Effector CD4-positive, alpha-beta T cell (primary cell): ENCODE results near the gene RND2. TPM values are rescaled to one million over a fixed set of nuclear protein-coding genes. Genes with fewer than 3 reads are reported as not detected.
"Not testable (repeated sequence)": the region's sequence is repeated elsewhere in the genome, so short reads cannot be mapped to it uniquely, and the experiment has no call there.

Source experiments
- DNase-seq: peaks from one replicate; pipeline ENCODE4 v3.0.0-alpha.2; 2020
- total RNA-seq: gene quantifications from one replicate; lab custom pipeline; 2026; lab: John Stamatoyannopoulos, UW

The RND2 gene
- not detected for total RNA-seq

DNA sequence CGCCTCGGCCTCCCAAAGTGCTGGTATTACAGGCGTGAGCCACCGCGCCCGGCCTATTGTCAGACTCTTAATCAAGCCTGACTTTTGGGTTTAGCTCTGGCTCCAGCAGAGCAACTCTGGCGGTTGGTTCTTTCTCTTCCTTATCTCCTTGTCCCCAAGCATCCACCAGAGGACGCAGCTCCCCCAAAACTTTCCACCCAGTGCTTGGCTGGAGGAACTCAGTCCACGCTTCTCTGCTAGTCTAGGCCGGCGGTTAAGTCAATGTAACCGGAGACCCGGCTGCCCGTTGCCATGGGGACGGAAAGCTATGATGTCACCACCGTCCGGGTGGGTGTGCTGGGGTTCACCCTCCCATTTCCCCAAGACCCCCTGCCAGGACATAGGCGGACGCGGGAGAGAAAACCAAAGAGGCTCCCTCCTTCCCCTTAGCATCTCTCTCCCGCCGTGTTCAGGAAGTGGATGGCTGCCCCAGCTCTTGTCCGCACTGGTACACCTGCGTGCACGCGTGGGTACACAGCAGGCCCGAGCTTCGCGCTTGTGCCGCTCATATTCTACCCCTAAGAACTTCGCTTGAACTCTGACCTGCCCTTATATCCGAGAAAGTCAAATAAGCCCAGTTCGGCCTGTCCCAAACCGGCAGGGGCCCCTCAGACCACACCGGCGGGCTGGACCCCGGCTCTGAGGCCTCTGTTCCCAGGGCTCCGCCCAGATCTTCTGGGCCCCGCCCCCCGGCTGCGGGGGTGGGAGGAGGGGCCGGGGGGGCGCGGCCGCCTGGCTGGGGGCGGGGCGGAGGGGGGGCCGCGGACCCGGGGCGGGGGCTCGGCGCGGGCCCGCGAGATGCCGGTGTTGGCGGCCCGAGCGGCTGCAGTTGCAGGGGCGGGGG is at the start of gene RND2:
Gene RND2, plus strand, starts transcription at position 825 of the 883 bp plus-strand sequence. CDS start 117 bp downstream, outside the sequence.
- DNase-seq, result peak; percentile 74

DNA sequence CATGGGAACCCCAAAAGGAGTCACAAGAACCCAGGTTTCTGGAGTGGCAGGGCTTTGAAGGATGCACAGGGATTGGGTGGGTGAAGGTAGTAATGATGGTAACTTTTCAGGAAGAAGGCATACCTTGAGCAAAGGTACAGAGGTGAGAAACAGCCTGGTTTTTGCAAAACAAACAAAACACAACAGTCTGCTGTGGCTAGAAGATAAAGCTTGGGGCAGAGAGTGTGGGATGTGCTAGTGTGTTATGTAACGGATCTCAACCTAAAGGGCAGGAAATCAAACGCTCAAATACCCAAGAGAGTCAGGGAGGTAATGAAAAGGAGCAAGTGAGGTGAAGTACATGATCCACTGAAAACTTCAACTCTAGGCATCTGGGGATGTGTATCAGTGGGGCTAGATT is 49.8 kb upstream of the RND2 start:
- no peak for DNase-seq

DNA sequence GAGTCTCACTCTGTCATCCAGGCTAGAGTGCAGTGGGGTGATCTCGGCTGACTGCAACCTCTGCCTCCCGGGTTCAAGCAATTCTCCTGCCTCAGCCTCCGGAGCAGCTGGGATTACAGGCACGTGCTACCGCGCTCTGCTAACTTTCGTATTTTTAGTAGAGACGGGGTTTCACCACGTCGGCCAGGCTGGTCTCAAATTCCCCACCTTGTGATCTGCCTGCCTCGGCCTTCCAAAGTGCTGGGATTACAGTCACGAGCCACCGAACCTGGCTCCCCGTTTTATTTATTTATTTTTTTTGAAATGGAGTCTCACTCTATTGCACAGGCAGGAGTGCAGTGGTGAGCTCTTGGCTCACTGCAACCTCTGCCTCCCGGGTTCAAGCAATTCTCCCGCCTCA is 49.3 kb upstream of the RND2 start:
- DNase-seq, result not testable (repeated sequence)

DNA sequence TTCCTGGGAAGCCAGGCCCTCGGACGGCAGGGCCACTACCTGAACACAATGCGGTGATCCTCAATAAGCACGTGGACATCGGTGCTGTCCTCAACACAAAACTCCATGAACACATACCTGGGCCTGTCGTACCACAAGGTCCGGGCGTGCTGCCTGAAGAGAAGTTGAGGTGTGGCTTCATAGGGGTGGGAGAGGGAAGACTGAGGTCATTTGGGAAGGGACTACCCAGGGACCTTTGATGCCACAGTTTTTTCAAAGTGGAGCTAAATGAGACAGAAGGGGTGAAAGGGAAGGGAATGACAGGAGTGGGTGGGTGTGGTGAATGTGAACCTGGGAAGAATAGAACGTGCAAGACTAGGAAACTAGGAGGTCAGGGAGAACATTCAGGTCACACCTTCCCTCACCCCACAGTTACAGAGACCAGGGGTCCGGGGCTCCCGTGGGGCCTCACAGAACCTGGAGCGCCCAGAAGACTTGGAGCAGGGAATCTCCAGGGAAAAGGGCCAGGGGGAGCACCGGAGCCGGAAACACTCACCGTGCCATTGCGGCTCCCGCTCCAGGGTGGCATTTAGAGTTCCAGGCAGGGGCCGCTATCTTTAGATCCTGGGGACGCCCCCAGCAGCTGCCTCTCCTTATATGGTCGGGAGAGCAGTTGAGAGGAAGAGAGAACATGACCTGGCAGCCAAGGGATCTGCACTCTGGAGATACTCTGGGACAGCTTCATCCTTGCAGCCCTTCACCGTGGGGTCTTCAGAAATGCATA is 45.3 kb upstream of the RND2 start, which contains the start of gene PTGES3L:
Gene PTGES3L, minus strand, starts transcription at position 570 of the 763 bp plus-strand sequence. Its CDS starts 27 bp downstream, at position 543.
- DNase-seq, result peak; percentile 3

DNA sequence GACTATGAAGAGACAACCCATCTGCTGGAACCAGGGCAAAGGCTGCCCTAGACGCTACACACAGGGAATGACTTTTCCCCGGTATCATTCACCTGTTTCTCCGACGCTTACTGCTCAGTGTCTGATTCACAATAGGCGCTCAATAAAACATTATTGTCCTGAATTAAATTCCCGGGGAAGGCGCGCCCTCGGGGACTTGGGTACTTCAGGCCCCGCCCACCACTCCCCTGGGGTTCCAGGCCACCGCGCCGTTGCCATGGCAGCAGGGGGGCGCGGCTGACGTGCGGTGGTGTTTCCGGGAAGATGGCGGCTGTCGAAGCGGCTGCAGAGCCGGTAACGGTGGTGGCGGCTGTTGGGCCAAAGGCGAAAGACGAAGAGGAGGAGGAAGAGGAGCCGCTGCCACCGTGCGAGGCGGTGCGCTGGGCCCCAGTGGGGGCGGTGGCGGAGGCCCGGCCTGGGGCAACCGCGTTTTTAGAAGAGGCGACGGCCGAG is 44.7 kb upstream of the RND2 start, which contains the start of gene RUNDC1:
Gene RUNDC1, plus strand, starts transcription at position 292 of the 492 bp plus-strand sequence. Its CDS starts 12 bp downstream, at position 304.
- peak; percentile 86 for DNase-seq

GRCh38 chr17:42980766-42981397 is 44.1 kb upstream of the RND2 start:
- peak; percentile 39 for DNase-seq

- no peak for DNase-seq
Observed at GRCh38 chr17:42982266-42982665, 42.8 kb upstream of the RND2 start.

GRCh38 chr17:42985225-42985624 is 39.8 kb upstream of the RND2 start:
- DNase-seq, result no peak

DNA sequence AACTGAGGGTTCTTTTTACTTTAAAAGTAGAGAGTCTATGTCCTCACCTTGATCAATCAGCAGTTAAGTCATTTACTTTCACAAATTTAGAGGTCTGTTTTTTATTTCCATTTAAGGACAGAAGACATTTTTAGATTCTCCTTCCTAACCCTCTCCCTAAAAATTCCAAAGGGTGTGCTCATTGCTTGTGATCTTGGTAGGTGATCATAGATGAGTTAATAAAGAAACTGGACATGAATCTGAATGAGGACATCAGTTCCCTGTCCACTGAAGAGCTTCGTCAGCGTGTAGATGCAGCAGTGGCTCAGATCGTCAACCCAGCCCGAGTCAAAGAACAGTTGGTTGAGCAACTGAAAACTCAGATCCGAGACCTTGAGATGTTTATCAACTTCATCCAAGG is 35.9 kb upstream of the RND2 start:
- no peak for DNase-seq

DNA sequence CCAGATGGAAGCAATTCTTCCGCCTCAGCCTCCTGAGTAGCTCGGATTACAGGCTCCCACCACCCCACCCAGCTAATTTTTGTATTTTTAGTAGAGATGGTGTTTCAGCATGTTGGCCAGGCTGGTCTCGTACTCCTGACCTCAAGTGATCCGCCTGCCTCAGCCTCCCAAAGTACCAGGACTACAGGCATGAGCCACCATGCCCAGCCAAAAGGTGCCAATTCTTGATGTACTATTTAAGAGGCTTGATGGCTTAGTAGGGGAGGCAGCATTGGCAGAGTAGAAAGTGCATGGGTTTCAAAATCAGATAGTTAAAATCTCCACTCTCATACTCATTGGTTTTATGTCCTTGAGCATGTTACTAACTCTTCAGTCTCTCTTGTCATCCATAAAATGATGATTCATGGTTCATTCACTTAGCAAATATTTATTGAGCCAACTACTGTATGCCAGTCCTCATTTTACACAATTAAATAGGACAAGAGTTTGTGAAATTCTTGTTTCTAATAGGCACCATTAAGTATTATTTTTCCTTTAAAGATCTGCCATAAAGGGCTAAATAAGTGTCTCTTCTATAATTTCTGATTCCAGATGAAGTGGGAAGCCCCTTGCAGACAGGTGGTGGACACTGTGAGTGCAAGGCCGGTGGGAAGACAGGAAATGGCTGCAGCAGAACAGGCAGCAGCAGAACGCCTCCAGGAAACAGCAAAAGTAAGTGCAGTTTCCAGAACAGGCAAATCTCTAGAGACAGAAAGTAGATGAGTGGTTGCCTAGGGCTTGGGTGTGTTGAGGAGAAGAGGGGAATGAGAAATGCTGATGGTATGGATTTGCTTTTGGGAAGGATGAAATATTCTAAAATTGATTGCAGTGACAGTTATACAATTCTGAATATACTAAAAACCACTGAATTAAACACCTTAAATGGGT is 35.0 kb upstream of the RND2 start:
- DNase-seq, result no peak

GRCh38 chr17:42991471-42991870 is 33.6 kb upstream of the RND2 start:
- DNase-seq, result no peak

DNA sequence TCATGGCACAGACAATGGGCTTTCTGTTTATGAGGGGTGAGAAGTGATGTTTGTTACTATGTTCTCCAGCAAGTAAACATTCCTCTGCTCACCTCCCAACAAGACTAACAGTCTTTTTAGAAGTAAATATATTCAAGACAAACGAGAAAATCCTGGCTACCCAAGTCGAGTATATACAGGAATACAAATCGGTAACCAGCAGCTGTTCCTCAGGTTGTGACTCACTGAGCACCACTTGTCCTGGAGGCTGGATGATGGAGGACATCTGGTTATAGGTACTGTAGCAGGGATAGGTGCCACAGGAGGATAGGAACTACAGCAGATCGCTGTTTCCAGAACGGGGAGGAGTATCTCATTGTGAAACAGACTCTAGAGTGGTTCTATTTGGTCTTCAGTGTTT is 32.2 kb upstream of the RND2 start:
- no peak for DNase-seq

- not testable (repeated sequence) for DNase-seq
Observed at GRCh38 chr17:42993913-42994312, 31.1 kb upstream of the RND2 start.

DNA sequence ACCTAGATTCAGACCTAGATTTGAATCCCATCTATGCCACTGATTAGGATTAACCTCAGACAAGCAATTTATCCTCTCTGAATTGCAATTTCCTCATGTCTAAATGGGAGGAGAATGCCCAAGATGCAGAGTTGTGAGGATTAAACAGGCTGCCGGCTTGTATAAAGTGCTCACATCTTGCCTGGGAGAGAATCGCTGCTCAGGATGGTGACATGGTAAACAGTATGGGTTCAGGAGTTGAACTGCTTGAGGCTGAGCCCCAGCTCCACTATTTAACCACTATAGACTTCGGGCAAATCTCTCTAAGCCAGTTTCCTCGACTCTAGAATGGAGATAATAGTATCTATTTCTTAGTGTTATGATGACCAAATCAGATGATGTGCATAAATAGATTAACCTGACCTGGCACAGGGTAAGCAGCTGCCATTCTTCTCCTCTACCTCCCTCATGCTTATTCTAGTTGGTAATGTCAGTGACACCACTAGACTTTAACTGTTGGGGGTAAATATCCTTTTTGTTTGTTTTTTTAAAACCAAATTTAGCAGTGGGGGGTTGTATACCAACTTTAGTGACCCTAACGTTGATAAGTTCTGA is 27.5 kb upstream of the RND2 start:
- no peak for DNase-seq

GRCh38 chr17:42997984-42998938 is 26.8 kb upstream of the RND2 start, which contains the start of gene RPL27:
Gene RPL27 (plus strand): TSS chr17:42998419. CDS start chr17:42998751, 332 bp downstream.
- peak; percentile 95 for DNase-seq

- DNase-seq, result no peak
Observed at GRCh38 chr17:42999003-42999525, 26.0 kb upstream of the RND2 start.

- DNase-seq, result not testable (repeated sequence)
Observed at GRCh38 chr17:43000894-43001293, 24.1 kb upstream of the RND2 start.

GRCh38 chr17:43003542-43004172 is 21.4 kb upstream of the RND2 start:
- DNase-seq, result no peak
